Measurements from ENCODE around the gene SCARF1.

Gene SCARF1

DNA sequence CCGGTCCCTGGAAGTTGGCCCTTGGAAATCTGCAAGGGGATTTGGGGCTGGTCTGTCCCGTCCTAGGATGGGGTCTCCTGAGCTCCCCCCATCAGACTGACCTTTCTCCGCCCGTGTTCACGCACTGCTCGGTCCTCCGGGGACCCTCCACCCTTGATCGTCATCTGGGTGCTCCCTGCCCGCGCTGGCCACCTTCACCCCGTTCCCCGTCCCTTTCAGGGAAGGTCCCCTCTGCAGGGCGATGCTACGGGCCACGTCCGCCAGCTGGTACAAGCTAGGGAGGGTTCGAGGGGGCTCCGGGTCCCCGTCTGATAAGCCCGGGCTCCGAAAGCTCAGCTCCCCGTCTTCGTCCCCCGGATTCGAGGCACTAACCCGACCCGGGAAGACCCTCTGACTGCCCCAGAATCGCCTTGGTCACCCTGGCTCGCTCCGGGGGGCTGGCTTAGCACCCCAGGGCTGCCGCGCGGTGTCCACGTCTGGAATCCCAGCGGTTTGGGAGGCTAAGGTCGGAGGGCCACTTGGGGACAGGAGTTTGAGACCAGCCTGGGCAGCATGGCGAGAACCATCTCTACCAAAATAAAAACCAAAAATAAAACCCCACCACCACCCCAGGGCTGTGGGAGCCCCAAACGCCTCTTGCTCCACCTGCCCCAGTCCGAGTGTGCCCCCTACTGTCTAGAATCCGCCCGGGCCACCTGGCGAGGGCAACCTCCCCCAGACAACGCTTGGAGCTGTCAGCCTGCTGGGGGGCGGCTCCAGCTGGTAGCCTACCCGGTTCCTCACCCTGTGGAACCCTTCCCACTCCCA is 15.8 kb downstream of the SCARF1 start:
- DNase-seq (ENCODE audit: low read depth, low spot score), result no peak
- H3K27ac ChIP-seq, result peak overlapping the region; percentile 60

DNA sequence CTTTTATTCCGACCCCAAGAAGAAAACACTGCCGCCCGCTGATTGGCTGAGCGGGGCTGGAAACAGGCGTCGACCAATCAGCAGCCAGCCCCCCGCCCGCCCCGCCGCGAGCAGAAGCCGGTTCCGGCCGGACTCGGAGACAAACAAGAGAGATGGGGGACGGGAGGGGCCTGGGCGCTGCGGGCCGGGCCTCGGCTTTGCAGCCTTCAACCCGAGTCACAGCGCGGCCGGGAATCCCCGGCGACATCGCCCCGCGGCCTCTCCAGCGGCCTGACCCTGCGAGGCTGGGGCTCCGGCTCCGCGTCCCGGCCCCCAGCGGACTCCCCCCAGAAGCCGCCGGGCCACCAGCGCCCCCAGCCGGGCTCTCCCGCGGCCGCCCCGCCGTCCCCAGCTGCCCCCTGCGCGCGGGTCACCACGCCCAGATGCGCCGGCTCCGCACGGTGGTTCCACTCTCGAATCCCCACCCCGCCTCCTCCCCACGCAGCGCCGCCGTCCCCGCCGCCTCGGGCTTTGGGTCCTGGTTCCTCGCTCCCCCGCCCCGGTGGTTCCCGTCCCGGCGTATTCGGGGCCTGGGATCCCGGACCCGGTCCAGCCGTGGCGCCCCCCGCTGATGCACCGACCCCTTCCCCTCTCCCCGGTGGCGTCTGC is 16.6 kb downstream of the SCARF1 start:
- H3K27ac ChIP-seq, result peak overlapping the region; percentile 60
- no peak for DNase-seq (ENCODE audit: low read depth, low spot score)

DNA sequence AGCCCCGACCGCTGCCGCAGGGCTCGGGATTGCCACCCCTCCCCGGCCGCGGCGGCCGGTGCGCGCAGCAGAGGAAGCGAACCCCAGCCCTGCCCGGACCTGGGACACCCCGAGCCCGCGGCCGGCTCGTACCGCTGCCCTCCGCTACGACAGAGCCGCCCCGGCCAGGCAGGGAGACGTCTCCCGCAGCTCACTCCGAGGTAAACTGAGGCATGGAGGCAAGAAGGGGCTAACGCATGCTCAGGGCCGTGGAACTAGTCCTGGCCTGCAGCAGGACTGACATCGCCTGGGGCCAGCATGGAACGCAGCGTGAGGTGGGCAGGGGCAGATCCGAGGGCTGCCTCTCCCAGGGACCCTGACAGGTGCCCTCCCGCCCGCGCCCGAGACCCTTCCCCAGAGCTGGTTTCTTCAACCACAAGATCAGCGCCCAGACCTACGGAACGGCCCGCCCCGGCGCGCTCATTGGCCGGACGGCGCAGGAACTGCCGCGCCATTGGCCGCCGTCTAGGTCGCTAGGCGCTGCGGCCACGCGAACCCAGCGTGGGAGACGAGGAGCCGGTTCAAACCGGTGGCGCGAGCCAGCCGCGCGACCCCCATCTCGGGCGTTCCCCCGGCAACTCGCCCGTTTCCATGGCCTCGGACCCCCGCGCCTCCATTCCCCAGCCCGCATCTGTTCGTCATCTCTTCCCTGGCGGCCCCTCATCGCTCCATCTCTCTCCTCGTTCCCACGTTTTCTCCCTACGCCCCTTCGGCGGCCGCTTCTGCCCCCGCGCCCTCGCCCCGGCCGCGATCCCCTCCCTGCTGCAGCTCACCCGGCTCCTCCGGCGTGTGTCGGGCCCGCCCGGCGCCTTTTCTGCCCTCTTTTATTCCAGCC is 17.3 kb downstream of the SCARF1 start, which contains the start of gene SLC43A2:
TSS of gene SLC43A2 (minus strand) at position 853 of the 874 bp plus-strand sequence. CDS start 960 bp downstream, outside the sequence.
- no peak for DNase-seq (ENCODE audit: low read depth, low spot score)
- peak within 1 kb of the TSS; percentile 60 for H3K27ac ChIP-seq

- H3K27ac ChIP-seq, result no peak overlapping the region
- no peak for DNase-seq (ENCODE audit: low read depth, low spot score)
These were observed 18.1 kb downstream of the SCARF1 start for GRCh38 chr17:1627182-1627981.

- no peak for DNase-seq (ENCODE audit: low read depth, low spot score)
- no peak overlapping the region for H3K27ac ChIP-seq
These were observed 19.2 kb downstream of the SCARF1 start for GRCh38 chr17:1626333-1626732.

- DNase-seq (ENCODE audit: low read depth, low spot score), result no peak
- H3K27ac ChIP-seq, result no peak overlapping the region
These were observed 20.0 kb downstream of the SCARF1 start for GRCh38 chr17:1625581-1625980.

DNA sequence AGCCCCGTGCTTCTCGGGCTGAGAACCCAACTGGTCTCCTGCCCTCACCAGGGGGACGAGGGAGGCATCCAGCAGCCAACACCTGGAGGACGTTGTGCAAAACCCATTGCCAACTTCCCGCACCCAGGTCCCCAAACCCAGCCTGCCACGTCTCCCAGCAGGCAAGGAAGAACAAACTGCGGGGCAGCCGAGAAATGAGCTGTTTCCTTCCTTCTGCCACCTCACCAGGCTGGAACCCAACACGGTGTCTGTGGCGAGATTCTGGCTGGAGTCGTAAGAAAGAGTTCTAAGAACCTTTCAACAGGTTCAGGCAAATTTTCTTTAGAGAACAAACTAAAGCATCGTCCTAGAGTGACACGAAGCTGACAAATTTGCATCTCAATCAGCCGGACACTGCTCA is 20.5 kb downstream of the SCARF1 start:
- DNase-seq (ENCODE audit: low read depth, low spot score), result no peak
- H3K27ac ChIP-seq, result no peak overlapping the region

GRCh38 chr17:1624650-1625049 is 20.9 kb downstream of the SCARF1 start:
- H3K27ac ChIP-seq, result no peak overlapping the region
- DNase-seq (ENCODE audit: low read depth, low spot score), result no peak

DNA sequence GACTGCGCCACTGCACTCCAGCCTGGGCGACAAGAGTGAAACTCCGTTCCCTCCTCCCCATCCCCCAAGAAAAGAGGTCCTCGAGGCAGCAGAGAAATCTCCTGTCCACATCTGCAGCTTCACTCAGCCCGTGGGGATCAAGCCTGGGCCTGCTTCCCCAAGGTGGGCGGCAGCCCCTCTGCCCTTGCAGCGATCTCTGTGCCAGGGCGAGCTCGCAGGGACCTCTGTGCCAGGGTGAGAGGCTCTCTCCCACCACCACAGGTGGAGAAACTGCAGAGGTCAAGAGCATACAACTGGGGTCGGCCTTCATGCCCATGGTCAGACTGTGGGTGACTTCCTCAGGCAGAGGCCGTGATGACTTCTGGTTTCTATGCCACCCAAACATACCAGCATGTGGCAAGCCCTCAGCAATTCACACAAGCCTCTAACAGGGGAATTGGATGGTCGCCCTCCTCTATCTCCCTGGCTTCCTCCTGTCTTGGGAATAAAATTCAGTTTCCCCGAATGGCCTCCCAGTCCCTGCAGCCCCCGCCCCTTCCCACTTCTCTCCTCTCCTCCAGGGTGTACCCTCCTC is 22.4 kb downstream of the SCARF1 start:
- no peak overlapping the region for H3K27ac ChIP-seq
- no peak for DNase-seq (ENCODE audit: low read depth, low spot score)

DNA sequence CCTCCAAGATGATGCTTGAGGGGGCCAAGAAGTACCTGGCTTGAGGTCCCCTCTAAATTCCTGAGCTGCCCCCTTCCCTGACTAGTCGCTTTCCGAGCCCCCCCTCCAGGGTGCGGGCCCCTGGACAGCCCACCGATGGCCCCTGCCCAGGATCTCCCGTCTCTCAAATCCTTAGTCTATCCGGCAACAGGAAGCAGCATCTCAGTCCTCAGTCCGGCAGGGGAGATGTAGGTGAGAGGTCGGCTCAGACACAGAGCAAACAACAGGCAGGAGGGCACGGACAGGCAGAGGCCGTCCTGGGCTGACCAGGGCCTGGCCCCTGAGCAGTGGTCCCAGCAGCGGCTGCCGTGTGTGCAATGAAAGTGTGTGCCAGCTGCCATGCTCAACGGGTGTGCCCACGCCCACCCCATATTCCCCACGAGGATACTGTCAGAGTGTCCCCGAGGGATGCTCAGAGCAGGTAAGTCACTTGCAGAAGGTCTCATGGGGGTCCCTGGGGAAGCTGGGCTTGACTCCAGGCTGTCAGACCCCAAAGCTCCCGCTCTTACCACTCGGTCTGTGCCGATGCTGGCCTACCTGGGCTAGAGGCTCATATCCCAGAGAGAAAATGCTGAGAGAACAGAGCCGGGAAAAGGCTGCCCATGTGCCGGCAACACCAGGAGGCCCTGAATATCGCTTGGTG is 24.1 kb downstream of the SCARF1 start:
- DNase-seq (ENCODE audit: low read depth, low spot score), result no peak
- H3K27ac ChIP-seq, result no peak overlapping the region

DNA sequence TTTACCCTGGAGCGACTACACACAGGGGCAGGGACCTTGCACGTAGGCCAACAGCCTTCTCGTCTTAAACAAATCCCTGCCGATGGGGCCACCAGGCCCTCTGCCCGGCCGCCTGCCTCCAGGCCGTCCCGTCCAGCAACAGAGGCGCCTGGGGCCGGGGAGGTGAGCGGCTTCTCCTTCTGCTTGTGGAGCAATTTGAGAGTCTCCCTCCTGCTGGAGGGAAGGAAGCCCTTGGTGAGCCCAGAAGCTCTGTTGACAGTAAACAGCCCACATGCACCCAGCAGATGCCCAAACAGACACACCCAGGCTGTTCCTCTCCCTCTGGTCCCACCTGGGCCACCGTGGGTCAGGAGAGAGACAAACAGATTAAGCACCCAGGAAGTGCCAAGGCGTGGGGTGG is 25.0 kb downstream of the SCARF1 start:
- no peak for DNase-seq (ENCODE audit: low read depth, low spot score)
- H3K27ac ChIP-seq, result no peak overlapping the region

DNA sequence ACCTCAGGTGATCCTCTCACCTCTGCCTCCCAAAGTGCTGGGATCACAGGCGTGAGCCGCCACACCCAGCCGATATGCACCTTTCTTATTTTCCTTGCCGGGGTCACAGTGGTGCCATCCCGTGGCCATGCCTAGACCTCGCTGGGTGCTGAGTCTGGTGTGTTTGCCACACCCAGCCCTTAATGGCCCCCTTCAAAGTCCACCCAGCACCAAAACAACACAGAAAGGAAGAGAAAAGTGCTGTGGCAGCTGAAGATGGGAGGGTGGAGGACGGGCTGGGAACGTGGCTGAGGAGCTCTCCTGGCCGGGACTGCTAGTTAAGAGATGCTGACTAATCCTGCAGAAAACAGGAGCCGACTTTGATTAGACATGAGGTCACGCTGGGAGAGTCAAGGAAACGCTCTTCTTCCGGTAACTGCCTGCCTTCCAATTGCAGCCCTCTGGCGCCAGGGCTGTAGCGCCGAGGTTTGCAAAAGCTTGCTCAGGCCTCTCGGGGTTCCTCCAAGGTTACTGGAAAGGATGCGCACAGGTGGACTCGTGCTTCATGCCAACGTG is 27.8 kb downstream of the SCARF1 start:
- DNase-seq (ENCODE audit: low read depth, low spot score), result no peak

DNA sequence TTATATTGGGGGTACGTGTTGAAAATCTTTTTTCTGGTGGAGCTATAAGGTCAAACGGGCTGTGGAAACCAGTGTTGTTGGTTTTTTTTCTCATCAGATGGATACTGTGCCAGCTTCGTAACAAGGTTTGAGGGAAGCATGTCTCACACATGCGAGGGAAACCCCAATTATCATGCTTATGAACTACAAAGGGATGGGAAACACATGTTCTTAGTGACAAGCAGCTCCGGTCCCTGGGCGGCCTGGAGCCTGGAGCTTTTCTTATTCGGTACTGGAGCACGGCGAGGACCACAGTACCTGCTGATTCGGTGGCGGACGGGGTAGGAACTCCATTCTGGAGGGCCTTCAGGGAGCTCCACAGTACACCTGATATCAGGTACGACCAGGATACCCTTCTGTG is 29.4 kb downstream of the SCARF1 start:
- no peak for DNase-seq (ENCODE audit: low read depth, low spot score)
- H3K27ac ChIP-seq, result no peak overlapping the region

More for the DNA sequence above, 27.8 kb downstream of the SCARF1 start:
- no peak overlapping the region for H3K27ac ChIP-seq

- H3K27ac ChIP-seq, result no peak overlapping the region
- DNase-seq (ENCODE audit: low read depth, low spot score), result no peak
These were observed 33.1 kb downstream of the SCARF1 start for GRCh38 chr17:1612400-1612799.

- H3K27ac ChIP-seq, result no peak overlapping the region
- DNase-seq (ENCODE audit: low read depth, low spot score), result no peak
These were observed 33.8 kb downstream of the SCARF1 start for GRCh38 chr17:1611715-1612114.

- H3K27ac ChIP-seq, result no peak overlapping the region
- DNase-seq (ENCODE audit: low read depth, low spot score), result peak; percentile 41
These were observed 36.9 kb downstream of the SCARF1 start for GRCh38 chr17:1608676-1609075.

DNA sequence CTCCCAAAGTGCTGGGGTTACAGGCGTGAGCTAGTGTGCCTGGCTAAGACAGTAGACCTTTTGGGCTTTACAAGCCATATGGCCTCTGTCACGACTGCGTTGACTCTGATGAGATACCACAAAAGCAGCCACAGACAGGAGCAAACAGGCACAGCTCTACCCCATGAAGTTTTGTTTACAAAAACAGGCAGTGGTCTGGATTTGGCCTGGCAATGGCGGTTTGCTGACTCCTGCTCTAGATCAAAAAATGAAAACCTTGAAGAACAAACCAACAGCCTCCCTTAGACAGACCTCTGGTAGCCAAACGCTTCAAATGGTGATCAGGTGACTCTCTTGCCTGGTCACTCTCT is 37.6 kb downstream of the SCARF1 start:
- H3K27ac ChIP-seq, result no peak overlapping the region
- no peak for DNase-seq (ENCODE audit: low read depth, low spot score)

- H3K27ac ChIP-seq, result no peak overlapping the region
- DNase-seq (ENCODE audit: low read depth, low spot score), result no peak
These were observed 39.1 kb downstream of the SCARF1 start for GRCh38 chr17:1606352-1606985.
